Hepatocyte (in vitro differentiated cells): ENCODE data around the gene ADAMTS9. TPM values are rescaled to one million over a fixed set of nuclear protein-coding genes. Genes with fewer than 3 reads are reported as not detected.

Experiments used
- DNase-seq: peaks from one replicate; pipeline ENCODE4 v3.0.0-alpha.2; 2016; ENCODE audit warnings: low spot score
- H2AFZ ChIP-seq: fragments of 200-600 bp; sonication (generic); 2 replicates; pipeline ENCODE4 v1.6.0; 2016; ENCODE audit warnings: antibody characterized with exemption, mild to moderate bottlenecking
- H3K27ac ChIP-seq: fragments of 200-600 bp; sonication (generic); 2 replicates; pipeline ENCODE4 v1.5.1; 2016; ENCODE audit warnings: mild to moderate bottlenecking
- H3K27me3 ChIP-seq: fragments of 200-600 bp; sonication (generic); 2 replicates; pipeline ENCODE4 v1.6.1; 2016
- H3K36me3 ChIP-seq: fragments of 200-600 bp; sonication (generic); replicated peaks from 2 replicates; pipeline ENCODE4 v1.5.1; 2016; ENCODE audit warnings: low read depth; ENCODE audit not compliant: insufficient read depth
- H3K4me1 ChIP-seq: fragments of 200-600 bp; sonication (generic); 2 replicates; pipeline ENCODE4 v1.5.1; 2016; ENCODE audit warnings: mild to moderate bottlenecking, moderate library complexity; ENCODE audit not compliant: insufficient read depth
- H3K4me2 ChIP-seq: fragments of 200-600 bp; sonication (generic); 2 replicates; pipeline ENCODE4 v1.6.0; 2016
- H3K4me3 ChIP-seq: fragments of 200-600 bp; sonication (generic); 2 replicates; pipeline ENCODE4 v1.5.1; 2016; ENCODE audit warnings: mild to moderate bottlenecking
- H3K79me2 ChIP-seq: fragments of 200-600 bp; sonication (generic); 2 replicates; pipeline ENCODE4 v1.6.0; 2017; ENCODE audit warnings: mild to moderate bottlenecking
- H3K9me2 ChIP-seq: fragments of 200-600 bp; sonication (generic); replicated peaks from 2 replicates; pipeline ENCODE4 v1.6.0; 2017; ENCODE audit warnings: mild to moderate bottlenecking; ENCODE audit not compliant: insufficient read depth
- H3K9me3 ChIP-seq: fragments of 200-600 bp; sonication (generic); 2 replicates; pipeline ENCODE4 v1.5.1; 2016; ENCODE audit warnings: low read depth, mild to moderate bottlenecking
- H4K20me1 ChIP-seq: fragments of 200-600 bp; sonication (generic); 2 replicates; pipeline ENCODE4 v1.6.0; 2016; ENCODE audit warnings: mild to moderate bottlenecking; ENCODE audit not compliant: insufficient read depth, poor library complexity, severe bottlenecking
- EZH2 ChIP-seq: fragments of 200-600 bp; sonication (generic); IDR thresholded peaks from 2 replicates; pipeline ENCODE4 v1.6.1; 2016; ENCODE audit warnings: antibody characterized with exemption, mild to moderate bottlenecking, borderline replicate concordance
- EZH2phosphoT487 ChIP-seq: fragments of 200-600 bp; sonication (generic); IDR thresholded peaks from one replicate; pipeline ENCODE4 v1.6.1; 2018; ENCODE audit warnings: antibody characterized with exemption, mild to moderate bottlenecking, low read depth, moderate library complexity; ENCODE audit not compliant: unreplicated experiment, severe bottlenecking
- WGBS: methylation state at CpG from one replicate; pipeline ENCODE4 v1.1.6; 2016; ENCODE audit warnings: low lambda C conversion rate; ENCODE audit errors: missing lambda C conversion rate; 5-methylcytosine and 5-hydroxymethylcytosine counted together
- polyA plus RNA-seq: library from polyadenylated mRNA; unstranded; fragments of >200 nt; fragmentation: Nextera tagmentation; extraction: Ambion mirVana; gene quantifications from 2 replicates; pipeline ENCODE4 v1.2.1, GENCODE V29; 2016
- total RNA-seq: library from RNA; depleted of rRNA; stranded (reverse); fragments of >200 nt; gene quantifications from 2 replicates; pipeline ENCODE4 v1.2.3, GENCODE V29; 2014
- TF ChIP-seq, protein P1 (sequence below): fragments of 200-600 bp; sonication (generic); IDR thresholded peaks from 2 replicates; pipeline ENCODE4 v1.5.1; 2016; ENCODE audit warnings: antibody characterized with exemption, mild to moderate bottlenecking; ENCODE audit not compliant: poor library complexity

Gene ADAMTS9
- total and polyA plus RNA-seq, 2 experiments from 2014 or later = 56.9 to 145 TPM

DNA sequence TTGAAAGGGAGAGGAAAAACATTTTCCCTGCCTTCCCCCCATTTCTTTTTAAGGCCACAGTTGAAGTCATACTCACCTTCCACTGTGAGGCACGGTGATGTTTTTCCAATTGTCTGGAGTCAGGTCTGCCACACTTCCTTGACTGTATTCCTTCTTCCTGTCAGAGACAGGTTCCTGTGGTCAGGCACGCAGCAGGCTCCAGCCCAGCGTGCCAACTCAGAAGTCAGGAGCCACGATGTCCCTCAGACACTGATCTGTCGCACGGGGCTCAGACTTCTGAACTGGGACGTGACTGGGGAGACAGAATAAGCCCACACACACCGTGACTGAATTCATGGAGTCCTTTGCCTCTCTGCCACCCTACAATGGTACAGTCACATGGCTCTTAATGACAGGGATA is 41.2 kb upstream of the ADAMTS9 start:
- Histone ChIP-seq H3K4me2 (no peak overlapping the region), H3K4me3 (no peak overlapping the region), H3K79me2 (no peaks in the 10 kb centered on the region), H3K9me2 (no peaks in the 10 kb centered on the region), H3K27ac (no peak overlapping the region), H3K4me1 (no peaks in the 10 kb centered on the region), H4K20me1 (no peaks in the 10 kb centered on the region), H2AFZ (no peak overlapping the region), H3K9me3 (no peaks in the 10 kb centered on the region), H3K36me3 (no peaks in the 10 kb centered on the region), H3K27me3 (no peaks in the 10 kb centered on the region)
- no peak for DNase-seq
- WGBS = 84% methylated on average over 8 of the region's 8 CpGs
- TF ChIP-seq EZH2 (no peak), EZH2phosphoT487 (no peak)
- TF ChIP-seq, protein P1, sequence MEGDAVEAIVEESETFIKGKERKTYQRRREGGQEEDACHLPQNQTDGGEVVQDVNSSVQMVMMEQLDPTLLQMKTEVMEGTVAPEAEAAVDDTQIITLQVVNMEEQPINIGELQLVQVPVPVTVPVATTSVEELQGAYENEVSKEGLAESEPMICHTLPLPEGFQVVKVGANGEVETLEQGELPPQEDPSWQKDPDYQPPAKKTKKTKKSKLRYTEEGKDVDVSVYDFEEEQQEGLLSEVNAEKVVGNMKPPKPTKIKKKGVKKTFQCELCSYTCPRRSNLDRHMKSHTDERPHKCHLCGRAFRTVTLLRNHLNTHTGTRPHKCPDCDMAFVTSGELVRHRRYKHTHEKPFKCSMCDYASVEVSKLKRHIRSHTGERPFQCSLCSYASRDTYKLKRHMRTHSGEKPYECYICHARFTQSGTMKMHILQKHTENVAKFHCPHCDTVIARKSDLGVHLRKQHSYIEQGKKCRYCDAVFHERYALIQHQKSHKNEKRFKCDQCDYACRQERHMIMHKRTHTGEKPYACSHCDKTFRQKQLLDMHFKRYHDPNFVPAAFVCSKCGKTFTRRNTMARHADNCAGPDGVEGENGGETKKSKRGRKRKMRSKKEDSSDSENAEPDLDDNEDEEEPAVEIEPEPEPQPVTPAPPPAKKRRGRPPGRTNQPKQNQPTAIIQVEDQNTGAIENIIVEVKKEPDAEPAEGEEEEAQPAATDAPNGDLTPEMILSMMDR = no peak

DNA sequence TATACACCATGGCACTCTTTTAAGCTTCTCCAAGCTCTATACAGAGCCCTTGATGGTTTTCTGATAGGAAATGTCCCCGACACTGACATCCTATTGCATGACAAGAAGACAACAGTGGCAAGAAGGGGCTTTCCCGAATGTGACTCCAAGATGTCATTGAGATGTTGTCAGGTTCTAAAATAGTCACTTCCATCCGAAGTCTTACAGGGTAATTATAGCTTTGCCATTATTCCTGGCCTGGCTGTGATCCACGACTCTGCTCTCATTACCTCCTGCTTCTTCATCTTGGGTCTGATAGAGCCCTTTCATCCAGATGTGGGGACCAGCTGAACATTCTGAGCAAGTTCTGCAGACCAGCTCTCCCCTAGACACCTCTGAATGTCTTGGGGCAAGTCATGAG is 40.6 kb upstream of the ADAMTS9 start:
- Histone ChIP-seq H3K9me3 (no peaks in the 10 kb centered on the region), H3K4me1 (no peaks in the 10 kb centered on the region), H3K4me2 (no peak overlapping the region), H2AFZ (no peak overlapping the region), H3K4me3 (no peak overlapping the region), H3K79me2 (no peaks in the 10 kb centered on the region), H3K27ac (no peak overlapping the region), H4K20me1 (no peaks in the 10 kb centered on the region), H3K36me3 (no peaks in the 10 kb centered on the region), H3K9me2 (no peaks in the 10 kb centered on the region), H3K27me3 (no peaks in the 10 kb centered on the region)
- 84% methylated on average over 4 of the region's 4 CpGs for WGBS
- no peak for TF ChIP-seq EZH2
- TF ChIP-seq, protein P1 = no peak
- no peak for TF ChIP-seq EZH2phosphoT487
- no peak for DNase-seq

DNA sequence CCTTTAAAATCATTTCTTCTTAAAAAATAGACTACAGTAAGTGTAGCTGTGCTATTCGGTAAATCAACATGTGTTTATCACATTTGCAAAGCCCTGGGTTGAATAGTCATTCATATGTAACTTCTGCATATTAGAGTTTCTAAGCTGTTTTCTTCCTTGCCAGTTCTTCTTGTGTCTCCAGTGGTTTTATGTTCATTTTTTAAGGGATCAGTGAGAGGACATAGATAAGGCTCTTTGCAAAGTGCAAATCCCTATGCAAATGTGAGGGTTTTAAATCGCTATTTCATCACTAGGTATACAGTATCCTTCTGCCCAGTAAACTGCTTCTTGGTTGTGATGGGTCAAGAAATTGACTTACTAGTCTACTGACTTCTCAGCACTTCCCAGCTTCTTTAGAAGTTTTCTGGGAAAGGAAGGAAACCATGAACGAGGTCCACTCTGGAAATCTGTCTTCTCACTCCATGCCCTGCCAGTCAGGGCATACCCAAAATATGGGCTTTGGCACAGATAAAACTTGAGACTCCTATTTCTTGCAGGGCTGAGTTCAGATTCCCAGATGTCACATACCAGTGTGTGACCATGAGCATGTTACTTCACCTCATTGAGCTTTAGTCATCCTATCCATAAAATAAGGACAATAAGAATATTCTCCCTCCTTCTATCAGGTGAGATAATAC is 38.8 kb upstream of the ADAMTS9 start:
- Histone ChIP-seq H3K4me2 (no peak overlapping the region), H4K20me1 (no peaks in the 10 kb centered on the region), H3K27me3 (no peaks in the 10 kb centered on the region), H3K9me2 (no peaks in the 10 kb centered on the region), H3K79me2 (no peaks in the 10 kb centered on the region), H3K36me3 (no peaks in the 10 kb centered on the region), H3K4me3 (no peak overlapping the region), H3K9me3 (no peaks in the 10 kb centered on the region), H3K4me1 (no peaks in the 10 kb centered on the region), H3K27ac (no peak overlapping the region), H2AFZ (no peak overlapping the region)
- DNase-seq = no peak
- WGBS = 82% methylated on average over 3 of the region's 3 CpGs
- TF ChIP-seq, protein P1 = no peak
- TF ChIP-seq EZH2phosphoT487 = no peak
- no peak for TF ChIP-seq EZH2
